Measurements from ENCODE around the gene TMEM38B. TPM values are rescaled to one million over a fixed set of nuclear protein-coding genes. Genes with fewer than 3 reads are reported as not detected.

Gene TMEM38B
- polyA plus RNA-seq, 3 donors = 4.5 to 14.8 (median 12.2) TPM

- Mint-ChIP-seq H3K4me3 (no peak overlapping the region), H3K36me3 (no peaks in the 10 kb centered on the region), H3K27ac (no peak overlapping the region), H3K9me3 (peaks cover 0 to 1% (median 0%) of the 10 kb centered on the region in 7 donors), H3K27me3 (ENCODE audit: low read depth in 3 of 3) (peaks cover 0 to 4% (median 2%) of the 10 kb centered on the region in 3 donors), H3K4me1 (no peaks in the 10 kb centered on the region)
- H4K20me1 ChIP-seq (ENCODE audit: insufficient read depth, low read length) = no peaks in the 10 kb centered on the region
- no peak overlapping the region for H3K9ac ChIP-seq (ENCODE audit: insufficient read depth, low read length, poor library complexity, severe bottlenecking)
- no peaks in the 10 kb centered on the region for H3K9me3 ChIP-seq (replicated peaks in 1 of 2; ENCODE audit: control insufficient read depth in 1 of 2, insufficient read depth in 1 of 2, low read length in 2 of 2)
- H3K27ac ChIP-seq (ENCODE audit: low read depth in 1 of 2, low read length in 2 of 2) = no peak overlapping the region
- intact Hi-C loops (cut with micrococcal nuclease) = no loop called here
- no peak overlapping the region for H2AFZ ChIP-seq (ENCODE audit: insufficient read depth, low read depth, low read length, poor library complexity, severe bottlenecking)
- H3K36me3 ChIP-seq (replicated peaks in 1 of 2; ENCODE audit: control insufficient read depth in 1 of 2, insufficient read depth in 2 of 2, low read length in 2 of 2) = no peaks in the 10 kb centered on the region
- no peaks in the 10 kb centered on the region for H3K4me1 ChIP-seq (ENCODE audit: control insufficient read depth in 1 of 2, insufficient read depth in 2 of 2, low read length in 2 of 2)
- no peaks in the 10 kb centered on the region for H3K79me2 ChIP-seq (ENCODE audit: insufficient read depth, low read length)
- TF ChIP-seq CTCF (IDR thresholded peaks at IDR 0.05) = no peak
- WGBS (ENCODE audit: insufficient coverage) = 94% methylated on average over 9 of the region's 12 CpGs
- H3K4me3 ChIP-seq (replicated peaks in 1 of 3; ENCODE audit: low read depth in 2 of 3, low read length in 3 of 3) = no peak overlapping the region
- no peak for DNase-seq
- H3K27me3 ChIP-seq (ENCODE audit: control insufficient read depth in 2 of 2, insufficient read depth in 2 of 2, low read length in 2 of 2) = no peaks in the 10 kb centered on the region
- no peak overlapping the region for H3K4me2 ChIP-seq (replicated peaks; ENCODE audit: extremely low read depth, low read length, poor library complexity, severe bottlenecking)
Measured at GRCh38 chr9:105647595-105648349, 46.6 kb upstream of the TMEM38B start.

GRCh38 chr9:105651806-105652205 is 42.5 kb upstream of the TMEM38B start:
- Histone ChIP-seq H3K27me3 (ENCODE audit: control insufficient read depth in 2 of 2, insufficient read depth in 2 of 2, low read length in 2 of 2) (peaks cover 16 to 20% of the 10 kb centered on the region in 2 donors), H4K20me1 (ENCODE audit: insufficient read depth, low read length) (no peaks in the 10 kb centered on the region), H3K36me3 (replicated peaks in 1 of 2; ENCODE audit: control insufficient read depth in 1 of 2, insufficient read depth in 2 of 2, low read length in 2 of 2) (no peaks in the 10 kb centered on the region), H3K4me3 (replicated peaks in 1 of 3; ENCODE audit: low read depth in 2 of 3, low read length in 3 of 3) (no peak overlapping the region), H3K4me1 (ENCODE audit: control insufficient read depth in 1 of 2, insufficient read depth in 2 of 2, low read length in 2 of 2) (peaks cover 6 to 11% of the 10 kb centered on the region in 2 donors), H3K9me3 (replicated peaks in 1 of 2; ENCODE audit: control insufficient read depth in 1 of 2, insufficient read depth in 1 of 2, low read length in 2 of 2) (peaks cover 0 to 2% of the 10 kb centered on the region in 2 donors), H2AFZ (ENCODE audit: insufficient read depth, low read depth, low read length, poor library complexity, severe bottlenecking) (no peak overlapping the region), H3K4me2 (replicated peaks; ENCODE audit: extremely low read depth, low read length, poor library complexity, severe bottlenecking) (no peak overlapping the region), H3K27ac (ENCODE audit: low read depth in 1 of 2, low read length in 2 of 2) (no peak overlapping the region), H3K79me2 (ENCODE audit: insufficient read depth, low read length) (no peaks in the 10 kb centered on the region), H3K9ac (ENCODE audit: insufficient read depth, low read length, poor library complexity, severe bottlenecking) (no peak overlapping the region)
- Mint-ChIP-seq H3K4me1 (peaks cover 10% of the 10 kb centered on the region), H3K4me3 (no peak overlapping the region), H3K27me3 (ENCODE audit: low read depth in 3 of 3) (peaks cover 25 to 29% (median 26%) of the 10 kb centered on the region in 3 donors), H3K36me3 (peaks cover 0 to 6% of the 10 kb centered on the region in 2 donors), H3K9me3 (peaks cover 0 to 3% (median 0%) of the 10 kb centered on the region in 7 donors), H3K27ac (no peak overlapping the region)
- intact Hi-C loops (cut with micrococcal nuclease) = no loop called here
- no peak for DNase-seq
- no peak for TF ChIP-seq CTCF (IDR thresholded peaks at IDR 0.05)
- no CpG with 5 or more reads among the region's 4 CpGs for WGBS (ENCODE audit: insufficient coverage)
